ENCODE results near the gene DISC1.

DNA sequence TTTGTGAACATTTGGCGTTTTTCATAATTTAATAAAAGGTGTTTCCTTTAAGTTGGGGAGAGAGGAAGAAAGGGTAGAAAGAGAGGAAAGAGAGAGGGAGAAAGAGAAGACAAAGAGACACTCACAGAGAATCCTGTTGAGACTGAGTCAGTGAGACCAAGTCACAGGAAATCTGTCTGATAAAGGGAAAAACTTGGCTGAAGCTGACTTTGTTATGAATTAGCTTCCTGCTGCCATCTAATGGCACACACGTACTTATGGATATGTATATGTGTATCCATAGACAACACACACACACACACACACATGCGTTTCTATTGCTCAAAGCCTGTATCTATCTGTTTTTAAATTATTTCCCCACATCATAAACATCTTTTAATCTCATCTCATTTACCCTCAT is 42.5 kb upstream of the DISC1 start:
- TF ChIP-seq POLR2AphosphoS5 (IDR thresholded peaks at IDR 0.05): no peak
- TF ChIP-seq, protein P1, sequence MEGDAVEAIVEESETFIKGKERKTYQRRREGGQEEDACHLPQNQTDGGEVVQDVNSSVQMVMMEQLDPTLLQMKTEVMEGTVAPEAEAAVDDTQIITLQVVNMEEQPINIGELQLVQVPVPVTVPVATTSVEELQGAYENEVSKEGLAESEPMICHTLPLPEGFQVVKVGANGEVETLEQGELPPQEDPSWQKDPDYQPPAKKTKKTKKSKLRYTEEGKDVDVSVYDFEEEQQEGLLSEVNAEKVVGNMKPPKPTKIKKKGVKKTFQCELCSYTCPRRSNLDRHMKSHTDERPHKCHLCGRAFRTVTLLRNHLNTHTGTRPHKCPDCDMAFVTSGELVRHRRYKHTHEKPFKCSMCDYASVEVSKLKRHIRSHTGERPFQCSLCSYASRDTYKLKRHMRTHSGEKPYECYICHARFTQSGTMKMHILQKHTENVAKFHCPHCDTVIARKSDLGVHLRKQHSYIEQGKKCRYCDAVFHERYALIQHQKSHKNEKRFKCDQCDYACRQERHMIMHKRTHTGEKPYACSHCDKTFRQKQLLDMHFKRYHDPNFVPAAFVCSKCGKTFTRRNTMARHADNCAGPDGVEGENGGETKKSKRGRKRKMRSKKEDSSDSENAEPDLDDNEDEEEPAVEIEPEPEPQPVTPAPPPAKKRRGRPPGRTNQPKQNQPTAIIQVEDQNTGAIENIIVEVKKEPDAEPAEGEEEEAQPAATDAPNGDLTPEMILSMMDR (IDR thresholded peaks at IDR 0.05; ENCODE audit: poor library complexity, severe bottlenecking): peak; percentile 46
- no peak for TF ChIP-seq MXI1 (conservative IDR thresholded peaks at IDR 0.05; ENCODE audit: poor library complexity, severe bottlenecking)

All from neural cell (in vitro differentiated cells).